GM21447 (cell line): ENCODE results near the gene TRIO.

ENCODE experiments used
- ATAC-seq: cut with Tn5 transposase; IDR thresholded peaks from one replicate; pipeline ENCODE4 v1.9.1; 2021; ENCODE audit not compliant: unreplicated experiment

Gene TRIO

GRCh38 chr5:14281746-14282181, 138.6 kb downstream of the TRIO start:
- ATAC-seq, result peak; percentile 44

DNA sequence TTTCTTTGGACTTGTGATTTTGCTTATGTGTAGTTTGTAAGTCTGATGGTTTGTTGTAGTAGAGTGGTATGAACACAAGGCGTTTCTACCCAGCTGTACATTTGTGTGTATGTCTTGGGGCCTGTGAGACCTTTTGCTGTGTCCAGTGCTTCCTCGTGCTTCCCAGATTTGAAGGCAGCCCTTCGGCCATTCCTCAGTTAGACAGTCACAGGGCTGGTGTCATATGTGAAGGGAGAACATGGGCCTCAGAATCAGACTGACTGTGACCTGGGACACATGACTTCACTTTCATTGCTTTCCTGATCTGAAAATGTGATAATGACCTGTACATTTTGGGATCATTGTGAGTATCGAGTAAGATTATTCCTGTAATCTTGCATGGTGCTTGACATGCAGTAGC, 140.0 kb downstream of the TRIO start:
- ATAC-seq, result no peak

DNA sequence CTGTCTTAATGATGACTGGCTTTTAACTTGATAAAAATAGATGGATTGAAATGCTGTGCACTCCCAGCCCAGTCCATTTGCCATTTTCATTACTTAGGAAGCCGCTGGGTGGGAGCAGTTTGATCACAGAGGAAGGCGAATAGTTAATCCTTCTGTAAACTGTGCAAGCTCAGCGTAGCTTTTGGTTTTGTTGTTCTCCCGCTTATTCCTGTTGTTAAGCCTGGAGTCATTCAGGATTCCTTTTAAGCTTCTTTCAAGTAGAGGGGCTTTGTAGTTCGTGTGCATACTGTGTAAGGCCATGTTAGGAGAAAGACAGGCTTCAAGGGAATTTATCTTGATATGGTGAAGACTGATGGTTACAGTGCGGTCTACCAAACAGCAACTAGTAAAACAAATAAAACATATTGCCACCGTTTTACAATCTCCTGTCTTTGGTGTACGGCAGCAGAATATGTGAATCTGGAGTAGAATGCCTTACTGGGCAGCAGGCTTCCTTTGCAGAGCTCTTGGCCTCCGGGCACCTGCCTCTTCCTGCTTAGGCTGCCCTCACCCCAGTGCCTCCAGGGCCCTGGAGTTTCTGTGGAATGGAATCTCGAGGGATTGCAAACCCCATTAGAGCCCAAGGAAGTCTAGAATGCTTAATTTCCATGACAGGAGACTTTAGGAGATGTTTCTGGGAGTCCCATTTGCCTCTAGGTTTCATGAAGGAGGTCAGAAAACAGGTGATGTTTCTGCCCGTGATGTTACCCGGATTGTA, 141.4 kb downstream of the TRIO start:
- no peak for ATAC-seq

GRCh38 chr5:14286007-14286406, 142.9 kb downstream of the TRIO start:
- ATAC-seq, result no peak

DNA sequence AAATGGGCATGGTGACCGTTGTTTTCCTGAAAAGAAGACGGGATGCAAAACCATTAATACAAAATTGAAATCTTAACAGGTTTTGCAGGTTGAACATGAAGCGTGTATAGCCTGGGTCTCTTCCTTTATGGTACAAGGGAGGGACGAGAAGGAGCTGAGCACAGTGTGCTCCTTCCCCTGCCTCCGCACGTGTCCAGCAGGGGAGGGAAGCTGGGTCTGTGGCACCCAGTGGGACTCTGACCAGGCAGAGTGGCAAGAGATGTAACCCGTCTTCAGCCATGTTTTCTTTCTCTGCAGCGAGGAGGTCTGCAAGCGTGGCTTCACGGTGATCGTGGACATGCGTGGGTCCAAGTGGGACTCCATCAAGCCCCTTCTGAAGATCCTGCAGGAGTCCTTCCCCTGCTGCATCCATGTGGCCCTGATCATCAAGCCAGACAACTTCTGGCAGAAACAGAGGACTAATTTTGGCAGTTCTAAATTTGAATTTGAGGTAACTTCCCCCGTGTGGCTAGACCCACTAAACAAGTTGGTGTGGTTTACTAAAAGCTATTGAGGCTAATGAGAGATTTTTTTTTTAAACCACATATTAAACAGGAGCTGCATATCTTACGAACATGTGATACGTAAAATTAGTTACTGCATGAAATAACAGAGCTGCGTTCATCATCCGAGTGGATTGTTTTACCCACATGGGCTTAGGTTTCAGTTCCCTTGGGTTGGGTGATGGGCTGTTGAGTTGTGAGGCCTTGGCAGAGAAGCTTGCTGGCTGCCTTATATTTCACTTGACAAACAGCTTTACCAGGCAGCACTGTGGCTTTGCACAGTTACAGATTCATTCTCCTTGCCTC, 143.7 kb downstream of the TRIO start:
- peak; percentile 83 for ATAC-seq

- no peak for ATAC-seq
Observed at GRCh38 chr5:14292766-14293658, 149.9 kb downstream of the TRIO start.

GRCh38 chr5:14295610-14296009, 152.5 kb downstream of the TRIO start:
- ATAC-seq, result no peak

DNA sequence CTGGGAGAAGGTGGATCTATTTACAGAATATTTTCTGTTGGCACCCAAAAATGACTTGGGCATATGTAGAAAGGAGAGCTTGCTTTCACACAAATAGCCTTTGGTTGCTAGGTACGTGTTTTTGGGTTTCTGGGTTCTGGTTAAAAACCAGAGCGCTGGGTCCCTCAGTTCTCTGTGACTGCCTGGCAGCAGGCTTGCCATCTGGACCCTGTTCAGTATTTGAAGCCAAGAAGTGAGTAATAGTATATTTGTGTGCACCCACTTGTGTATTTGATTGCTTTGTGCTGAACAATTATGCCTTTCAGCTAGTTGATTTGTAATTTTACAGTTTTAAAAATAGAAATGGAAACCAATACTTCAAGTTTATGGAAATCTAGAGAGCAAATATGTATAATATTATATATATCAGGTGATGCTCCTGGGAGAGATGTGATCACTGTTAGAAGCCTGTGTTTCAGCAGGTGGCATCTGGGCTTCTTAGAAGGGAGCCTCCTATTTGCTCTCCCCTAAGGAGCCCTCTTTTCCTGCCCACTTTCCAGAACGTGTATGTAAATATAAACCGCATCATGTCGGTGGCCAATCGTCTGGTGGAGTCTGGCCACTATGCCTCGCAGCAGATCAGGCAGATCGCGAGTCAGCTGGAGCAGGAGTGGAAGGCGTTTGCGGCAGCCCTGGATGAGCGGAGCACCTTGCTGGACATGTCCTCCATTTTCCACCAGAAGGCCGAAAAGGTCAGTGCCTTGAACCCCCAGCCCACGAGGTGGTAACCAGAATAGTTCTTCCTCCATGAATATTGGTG, 153.6 kb downstream of the TRIO start:
- ATAC-seq, result no peak

DNA sequence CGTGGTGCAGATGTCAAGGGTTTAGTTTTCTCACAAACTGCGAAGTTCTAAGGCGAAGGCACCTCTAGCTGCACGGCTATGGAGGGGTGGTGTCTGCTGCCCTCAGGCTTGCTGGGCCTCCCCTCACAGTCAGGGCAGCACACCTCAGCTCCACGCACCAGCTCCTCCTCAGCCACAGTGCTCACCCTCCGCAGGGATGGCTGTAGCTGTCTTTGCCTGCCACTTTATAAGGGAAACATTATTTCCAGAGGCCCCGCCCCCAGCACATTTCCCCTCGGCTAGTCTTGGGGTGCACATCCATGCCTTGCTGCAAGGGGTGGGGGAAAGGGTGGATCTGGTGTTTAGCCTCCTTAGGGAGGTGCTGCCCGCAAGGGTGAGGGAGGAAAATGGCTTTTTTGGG, 154.6 kb downstream of the TRIO start:
- no peak for ATAC-seq

GRCh38 chr5:14298126-14298847, 155.1 kb downstream of the TRIO start:
- ATAC-seq, result no peak

DNA sequence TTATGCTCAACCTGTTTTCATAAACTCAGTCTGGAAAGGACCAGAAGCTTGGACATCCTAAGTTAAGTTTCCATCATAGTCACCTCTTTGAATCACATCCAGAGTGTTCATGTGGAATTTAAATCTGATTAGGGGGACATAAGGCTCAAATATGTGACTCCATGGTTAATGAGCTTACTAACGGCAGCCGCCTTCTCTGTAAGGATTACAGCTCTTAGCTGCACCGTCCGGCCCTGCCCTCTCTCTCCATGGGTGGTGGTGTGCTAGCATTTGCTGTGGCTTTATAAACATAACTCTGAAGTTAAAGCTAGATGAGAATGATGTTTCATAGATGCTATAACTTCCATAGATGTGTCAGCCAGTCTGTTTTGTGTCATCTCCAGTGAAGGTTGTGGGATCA, 156.5 kb downstream of the TRIO start:
- ATAC-seq, result no peak

DNA sequence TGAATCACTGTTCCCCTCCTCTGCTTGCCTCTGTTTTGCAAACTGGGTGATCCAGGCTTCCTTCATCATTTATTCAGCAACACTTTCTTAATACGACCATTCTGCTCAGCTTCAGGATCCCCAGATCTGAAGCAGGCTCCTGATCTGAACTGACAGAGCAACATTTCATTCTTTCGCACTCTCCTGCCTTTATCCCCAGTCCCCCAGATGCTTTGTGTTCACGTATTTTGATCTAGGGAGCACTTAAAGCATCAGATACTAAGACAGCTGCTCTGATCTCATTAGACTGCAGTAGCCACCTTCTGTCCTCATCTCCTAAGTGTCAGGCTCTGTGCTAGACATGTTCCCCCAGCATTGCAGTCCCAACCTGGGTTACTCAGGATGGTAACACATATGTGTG, 158.0 kb downstream of the TRIO start:
- ATAC-seq, result no peak

- no peak for ATAC-seq
Observed at GRCh38 chr5:14302330-14302729, 159.2 kb downstream of the TRIO start.

DNA sequence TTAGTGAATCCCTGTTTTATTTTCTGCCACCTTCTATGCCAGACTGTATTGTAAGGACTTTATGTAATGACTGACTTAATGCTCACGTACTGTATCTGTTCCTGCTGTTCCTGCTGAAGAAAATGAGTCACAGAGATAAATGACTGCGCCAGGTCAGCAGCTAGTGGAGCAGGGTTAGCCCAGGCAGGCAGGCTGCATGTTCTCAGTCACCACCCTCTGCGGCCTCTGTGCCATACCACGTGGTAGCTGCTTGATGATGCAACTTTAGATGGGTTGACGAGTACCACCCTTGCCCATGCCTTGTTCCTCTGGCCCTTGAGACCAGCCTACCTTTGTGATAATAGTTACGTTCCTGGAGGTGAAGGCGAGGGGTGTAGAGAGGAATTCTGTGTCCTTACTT, 161.9 kb downstream of the TRIO start:
- no peak for ATAC-seq

GRCh38 chr5:14306329-14306815, 163.2 kb downstream of the TRIO start:
- ATAC-seq, result no peak

DNA sequence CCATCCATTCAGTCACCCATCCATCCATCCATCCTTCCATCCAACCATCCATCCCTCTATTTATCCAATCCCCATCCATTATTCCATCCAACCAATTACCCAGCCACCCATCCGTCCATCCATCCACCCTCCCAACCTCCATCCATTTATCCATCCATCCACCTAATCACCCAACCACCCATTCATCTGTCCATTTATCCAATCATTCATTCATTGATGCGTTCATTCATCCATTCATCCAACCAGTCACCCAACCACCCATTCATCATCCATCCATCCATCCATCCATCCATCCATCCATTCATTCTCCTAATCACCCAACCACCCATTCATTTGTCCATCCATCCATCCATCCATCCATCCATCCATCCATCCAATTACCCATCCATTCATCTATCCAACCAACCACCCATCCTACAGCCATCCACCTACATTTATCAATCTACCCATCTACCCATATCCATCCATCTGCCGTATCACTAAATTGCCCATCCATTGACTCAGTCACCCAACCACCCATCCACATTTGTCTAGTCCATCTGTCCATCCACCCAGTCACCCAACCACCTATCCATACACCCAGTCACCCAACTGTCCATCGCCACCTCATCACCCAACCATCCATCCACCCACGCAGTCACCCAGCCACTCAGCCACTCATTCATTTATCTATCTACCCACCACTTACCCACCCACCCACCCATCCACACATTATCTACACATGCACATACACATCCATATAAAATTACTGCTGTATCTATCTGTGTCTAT, 165.4 kb downstream of the TRIO start:
- no peak for ATAC-seq

DNA sequence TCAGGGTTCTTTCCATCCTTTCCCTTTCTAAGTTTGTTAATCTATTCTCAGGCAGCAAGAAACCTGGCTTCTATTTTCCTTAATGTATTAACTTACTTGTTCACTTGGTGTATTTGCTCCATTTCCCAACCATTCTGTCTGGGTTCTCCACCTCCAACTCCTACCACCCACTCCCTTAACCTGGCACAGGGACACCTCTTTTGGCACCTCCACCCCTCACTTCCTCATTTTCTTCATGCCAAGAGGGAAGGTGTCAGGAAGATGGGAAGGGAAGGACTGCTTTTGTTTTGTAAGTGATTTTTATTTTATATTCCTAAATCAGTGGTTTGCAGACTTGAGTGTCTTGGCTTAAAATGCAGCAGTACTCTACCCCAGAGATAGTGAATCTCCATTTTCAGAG, 166.1 kb downstream of the TRIO start:
- no peak for ATAC-seq

DNA sequence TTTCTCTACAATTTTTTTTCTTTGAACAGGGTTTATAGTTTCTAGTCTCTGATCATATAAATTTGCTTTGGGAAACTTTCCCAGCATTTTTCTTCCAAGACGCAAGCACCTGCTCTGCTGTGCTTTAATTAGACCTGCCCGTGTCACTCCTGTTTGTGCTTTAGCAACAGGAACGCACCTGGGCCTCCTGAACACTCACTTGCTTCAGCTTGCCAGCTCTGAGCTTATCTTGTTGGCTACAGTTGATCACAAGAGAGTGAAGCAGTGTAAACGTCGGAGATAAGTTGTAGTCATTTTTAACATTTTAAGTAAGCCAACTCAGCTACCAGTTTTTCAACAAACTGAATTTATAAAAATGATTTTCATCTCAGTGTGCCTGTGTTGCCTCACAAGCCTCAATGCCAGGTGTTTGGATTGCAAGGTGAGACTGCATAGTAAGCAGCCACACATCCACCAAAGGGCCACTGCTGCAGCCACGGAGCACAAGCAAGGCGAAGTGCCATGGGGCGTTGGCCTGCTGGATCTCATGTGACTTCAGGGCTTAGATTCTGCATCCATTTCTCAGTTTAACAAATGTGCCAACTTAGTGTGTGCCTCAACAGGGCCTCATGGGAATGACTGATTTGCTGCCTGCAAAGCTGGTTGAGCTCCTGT, 166.9 kb downstream of the TRIO start:
- ATAC-seq, result no peak
